GM18858 (cell line): ENCODE data around the gene ANAPC1.
"Not testable (repeated sequence)": the region's sequence is repeated elsewhere in the genome, so short reads cannot be mapped to it uniquely, and the experiment has no call there.

Experiments
- ATAC-seq: cut with Tn5 transposase; IDR thresholded peaks from one replicate; pipeline ENCODE4 v1.9.1; 2021; ENCODE audit not compliant: unreplicated experiment

The ANAPC1 gene

GRCh38 chr2:111735838-111736721, 147.9 kb downstream of the ANAPC1 start:
- ATAC-seq = not testable (repeated sequence)

GRCh38 chr2:111735420-111735819, 148.6 kb downstream of the ANAPC1 start:
- not testable (repeated sequence) for ATAC-seq

- ATAC-seq = not testable (repeated sequence)
These were observed 154.1 kb downstream of the ANAPC1 start for GRCh38 chr2:111729812-111730458.

- not testable (repeated sequence) for ATAC-seq
These were observed 156.3 kb downstream of the ANAPC1 start for GRCh38 chr2:111727611-111728110.

GRCh38 chr2:111725742-111726141, 158.3 kb downstream of the ANAPC1 start:
- ATAC-seq = not testable (repeated sequence)

- not testable (repeated sequence) for ATAC-seq
These were observed 164.4 kb downstream of the ANAPC1 start for GRCh38 chr2:111719610-111720009.
